K562 (cell line): ENCODE measurements around the gene ZBTB20. TPM values are rescaled to one million over a fixed set of nuclear protein-coding genes. Genes with fewer than 3 reads are reported as not detected.

Experiments
- ATAC-seq: fragments of 200-7000 bp; cut with Tn5 transposase; 3 replicates; pipeline ENCODE4 v1.9.1; 2020; ENCODE audit warnings: moderate library complexity
- BruUV-seq: library from RNA; stranded (reverse); fragments of 400-500 nt; replicated peaks from 2 replicates; lab custom pipeline; 2021; lab: Mats Ljungman, UMichigan
- CTCF ChIA-PET: fragments of 300-600 bp; formaldehyde crosslinking; extraction: SDS; loops from one replicate; lab custom pipeline; 2021; ENCODE audit warnings: low intra/inter-chr PET ratio; lab: Yijun Ruan, JAX
- POLR2A ChIA-PET: fragments of 300-600, 350-650 bp; sonication (Branson Sonifier 250); formaldehyde crosslinking; extraction: SDS; loops from one replicate; lab custom pipeline; 2021; ENCODE audit warnings: antibody characterized with exemption, inconsistent platforms; lab: Yijun Ruan, JAX
- DNase-seq, 4 experiments: peaks; one replicate each; pipeline versions ENCODE4 v3.0.0 to v3.0.0-alpha.2; 2011 to 2018; ENCODE audit warnings: low spot score in 3 of 4, mixed read lengths in 3 of 4; ENCODE audit errors: extremely low read depth in 1 of 4
- FAIRE-seq: peaks from 2 replicates; lab custom pipeline; 2011; peaks lifted over from hg19 to GRCh38; lab: Jason Lieb, UNC
- H2AFZ ChIP-seq: 2 replicates; pipeline ENCODE4 v1.6.0; 2011; ENCODE audit warnings: low read depth, low read length, control low read depth, inconsistent platforms
- H3K27ac ChIP-seq: fragments of 200-600 bp; 3 replicates; pipeline ENCODE4 v1.8.0; 2011; ENCODE audit warnings: low read depth, mild to moderate bottlenecking, control low read depth, inconsistent platforms, low read length, moderate library complexity, mixed read lengths; ENCODE audit errors: extremely low read depth
- H3K27me3 ChIP-seq, 2 experiments: fragments of 300-600 bp in 1 of 2; 2 replicates in 1 of 2; 3 replicates in 1 of 2; pipeline versions ENCODE4 v1.6.0 to v1.8.0; 2011; ENCODE audit warnings: inconsistent platforms in 2 of 2, low read length in 2 of 2, mild to moderate bottlenecking in 1 of 2, mixed read lengths in 1 of 2, moderate library complexity in 1 of 2; ENCODE audit not compliant: control insufficient read depth in 2 of 2, insufficient read depth in 2 of 2
- H3K36me3 ChIP-seq: fragments of 300-600 bp; 3 replicates; pipeline ENCODE4 v1.8.0; 2011; ENCODE audit warnings: mild to moderate bottlenecking, low read length, inconsistent platforms; ENCODE audit not compliant: control insufficient read depth, insufficient read depth
- H3K4me1 ChIP-seq, 2 experiments: fragments of 200-600 bp in 1 of 2; replicated peaks in 1 of 2; 2 replicates in 1 of 2; 3 replicates in 1 of 2; pipeline versions ENCODE4 v1.5.1 to v1.8.0; 2011; ENCODE audit warnings: inconsistent platforms in 2 of 2, low read length in 2 of 2, mild to moderate bottlenecking in 1 of 2, mixed read lengths in 1 of 2, moderate library complexity in 1 of 2; ENCODE audit not compliant: control insufficient read depth in 2 of 2, insufficient read depth in 2 of 2
- H3K4me2 ChIP-seq: 2 replicates; pipeline ENCODE4 v1.6.1; 2011; ENCODE audit warnings: low read length, control low read depth, inconsistent platforms, mixed read lengths; ENCODE audit not compliant: insufficient read depth
- H3K4me3 ChIP-seq: fragments of 200-600 bp; sonication (generic), shearing (Covaris generic); 2 replicates; pipeline ENCODE4 v1.5.1; 2016; ENCODE audit warnings: control low read depth, inconsistent platforms
- H3K79me2 ChIP-seq: fragments of 200-600 bp; 3 replicates; pipeline ENCODE4 v1.8.0; 2011; ENCODE audit warnings: low read length, inconsistent platforms; ENCODE audit not compliant: control insufficient read depth, insufficient read depth
- H3K9ac ChIP-seq, 2 experiments: 2 replicates each; pipeline versions ENCODE4 v1.6.0 to v1.6.1; 2011; ENCODE audit warnings: low read depth in 2 of 2, low read length in 2 of 2, control low read depth in 1 of 2, inconsistent platforms in 1 of 2, mild to moderate bottlenecking in 1 of 2, mixed read lengths in 1 of 2; ENCODE audit not compliant: insufficient read depth in 1 of 2
- H3K9me1 ChIP-seq: one replicate; pipeline ENCODE4 v1.6.0; 2011; ENCODE audit warnings: inconsistent platforms, mild to moderate bottlenecking, low read length, moderate library complexity; ENCODE audit not compliant: control insufficient read depth, insufficient read depth
- H3K9me3 ChIP-seq: replicated peaks from 2 replicates; pipeline ENCODE4 v1.5.1; 2011; ENCODE audit warnings: low read depth, low read length, inconsistent platforms; ENCODE audit not compliant: control insufficient read depth, insufficient read depth
- H4K20me1 ChIP-seq: replicated peaks from 2 replicates; pipeline ENCODE4 v1.6.1; 2011; ENCODE audit warnings: low read length, inconsistent platforms, mixed read lengths; ENCODE audit not compliant: control insufficient read depth, insufficient read depth
- BRCA1 ChIP-seq, 2 experiments: fragments of 450-650 bp in 1 of 2; sonication (generic) in 1 of 2; formaldehyde crosslinking in 1 of 2; IDR thresholded peaks; 2 replicates each; pipeline versions ENCODE4 v1.5.0 to v1.6.1; 2017 to 2020; ENCODE audit warnings: mild to moderate bottlenecking in 1 of 2, missing genetic modification reagents in 1 of 2
- CUX1 ChIP-seq: fragments of 200-800 bp; sonication (Bioruptor generic); IDR thresholded peaks from 2 replicates; pipeline ENCODE4 v1.6.1; 2016; ENCODE audit warnings: missing genetic modification characterization, missing compliant biosample characterization
- DACH1 ChIP-seq: fragments of 450-650 bp; IDR thresholded peaks from 2 replicates; pipeline ENCODE4 v1.6.1; 2018; ENCODE audit not compliant: partially characterized antibody
- HDAC6 ChIP-seq: IDR thresholded peaks from 2 replicates; pipeline ENCODE4 v1.6.1; 2012; ENCODE audit warnings: low read depth, mild to moderate bottlenecking, control low read depth, inconsistent platforms, low read length, moderate library complexity
- NR0B1 ChIP-seq: fragments of 450-650 bp; IDR thresholded peaks from one replicate; pipeline ENCODE4 v1.6.1; 2018; ENCODE audit warnings: mild to moderate bottlenecking, moderate library complexity; ENCODE audit not compliant: partially characterized antibody
- RCOR1 ChIP-seq, 2 experiments: IDR thresholded peaks; 2 replicates each; pipeline ENCODE4 v1.6.1; 2012; ENCODE audit warnings: low read depth in 2 of 2, low read length in 2 of 2, borderline replicate concordance in 1 of 2, improper control_type of control experiment in 1 of 2
- SMAD1 ChIP-seq: fragments of 150-350 bp; IDR thresholded peaks from 2 replicates; pipeline ENCODE4 v1.6.1; 2014; ENCODE audit warnings: low read length, low read depth; ENCODE audit not compliant: partially characterized antibody
- ZBTB2 ChIP-seq: fragments of 450-650 bp; IDR thresholded peaks from 2 replicates; pipeline ENCODE4 v1.6.1; 2016; ENCODE audit warnings: antibody characterized with exemption
- ZNF232 ChIP-seq: sonication (generic); formaldehyde crosslinking; IDR thresholded peaks from 2 replicates; pipeline ENCODE4 v1.8.0; 2022; ENCODE audit warnings: mild to moderate bottlenecking, missing genetic modification reagents
- ZNF280B ChIP-seq: fragments of 250-450 bp; sonication (Bioruptor Pico); IDR thresholded peaks from 2 replicates; pipeline ENCODE4 v1.5.1; 2021; ENCODE audit warnings: mild to moderate bottlenecking
- in situ Hi-C: fragments of 300-500 bp; cut with MboI; formaldehyde crosslinking; loops from 4 replicates; pipeline ENCODE4 v1.15.0; 2018; ENCODE audit warnings: inconsistent platforms, mixed read lengths
- intact Hi-C: fragments of 100-400 bp; cut with micrococcal nuclease; formaldehyde crosslinking; loops from 2 replicates; pipeline ENCODE4 v1.14.2; 2022
- polyA plus RNA-seq, 8 experiments: library from polyadenylated mRNA; depleted of rRNA in 4 of 8; stranded (reverse) in 5 of 8; unstranded in 3 of 8; fragments of >200 nt; fragmentation: Nextera tagmentation in 2 of 8; fragmentation: Illumina TruSeq in 1 of 8; extraction: Ambion mirVana in 2 of 8; extraction: Trizol in 1 of 8; gene quantifications; 2 replicates each; pipeline versions ENCODE4 v1.2.1 to v1.2.3, GENCODE V29; 2011 to 2014; ENCODE audit warnings: inconsistent platforms in 1 of 8, missing spikeins in 1 of 8
- total RNA-seq, 7 experiments: library from RNA; depleted of rRNA in 6 of 7; stranded (reverse); fragments of >200 nt in 6 of 7; fragmentation: Illumina TruSeq in 2 of 7; extraction: Trizol in 2 of 7; gene quantifications; 2 replicates each; pipeline versions ENCODE4 v1.2.1 to v1.2.3, GENCODE V29; 2011 to 2021; ENCODE audit warnings: low replicate concordance in 1 of 7

ZBTB20 gene
- total and polyA plus RNA-seq, 9 of the 15 experiments (the other 6 are each of a cell fraction or from before 2014, with no cell fraction given): 0.17 to 1.7 (median 0.45) TPM

GRCh38 chr3:114893361-114893760, 253.7 kb downstream of the ZBTB20 start:
- H4K20me1 ChIP-seq: no peaks in the 10 kb centered on the region
- intact Hi-C loops (no loop called here), in situ Hi-C loops (no loop called here)
- no peaks in the 10 kb centered on the region for H3K4me1 ChIP-seq
- BruUV-seq: no TSS peak
- H3K79me2 ChIP-seq: no peaks in the 10 kb centered on the region
- no peaks in the 10 kb centered on the region for H3K9me1 ChIP-seq
- no peak overlapping the region for H3K4me2 ChIP-seq
- DNase-seq (no peak), ATAC-seq (no peak), FAIRE-seq (no peak)
- CTCF ChIA-PET: no interaction called here
- no peak overlapping the region for H2AFZ ChIP-seq
- H3K4me3 ChIP-seq: no peak overlapping the region
- H3K27me3 ChIP-seq: no peaks in the 10 kb centered on the region
- TF ChIP-seq BRCA1 (IDR thresholded peaks at IDR 0.05): no peak
- TF ChIP-seq BRCA1 (CRISPR knock-in tag; IDR thresholded peaks at IDR 0.05): no peak
- no peak for TF ChIP-seq DACH1
- no peak for TF ChIP-seq ZNF232 (CRISPR knock-in tag)
- TF ChIP-seq CUX1: no peak
- no peak for TF ChIP-seq ZBTB2
- no peak for TF ChIP-seq SMAD1
- no peak for TF ChIP-seq RCOR1 (IDR thresholded peaks at IDR 0.05; ENCODE audit: borderline replicate concordance in 1 of 2, low read depth in 2 of 2, low read length in 2 of 2)
- TF ChIP-seq NR0B1: no peak
- TF ChIP-seq HDAC6: no peak
- no peak for TF ChIP-seq ZNF280B
- H3K9ac ChIP-seq: no peak overlapping the region
- H3K36me3 ChIP-seq: no peaks in the 10 kb centered on the region
- POLR2A ChIA-PET: no interaction called here
- H3K9me3 ChIP-seq: no peaks in the 10 kb centered on the region
- H3K27ac ChIP-seq: no peak overlapping the region
